ENCODE data around the gene AGAP1.

DNA sequence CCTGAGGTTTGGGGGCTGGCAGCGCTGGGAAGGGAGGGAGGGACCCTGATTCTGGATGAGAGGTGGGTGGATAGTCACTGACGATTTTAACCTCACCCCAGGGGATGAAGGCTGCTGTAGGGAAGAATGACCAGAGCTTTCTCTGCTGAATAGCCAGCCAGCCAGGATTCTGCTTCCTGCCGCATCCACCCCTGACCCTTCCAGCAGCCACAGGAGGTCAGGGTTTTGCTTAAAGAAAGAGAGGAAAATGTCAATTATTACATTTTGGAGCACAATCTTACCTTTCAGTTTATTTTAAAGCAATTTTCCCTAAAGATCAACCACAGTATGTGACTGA, 456.6 kb downstream of the AGAP1 start:
- TF ChIP-seq POLR2AphosphoS5 (IDR thresholded peaks at IDR 0.05; ENCODE audit: low read depth, low read length) (no peak), TAF1 (IDR thresholded peaks at IDR 0.05; ENCODE audit: borderline replicate concordance, insufficient read depth, low read length) (no peak)
- TF ChIP-seq, protein P1, sequence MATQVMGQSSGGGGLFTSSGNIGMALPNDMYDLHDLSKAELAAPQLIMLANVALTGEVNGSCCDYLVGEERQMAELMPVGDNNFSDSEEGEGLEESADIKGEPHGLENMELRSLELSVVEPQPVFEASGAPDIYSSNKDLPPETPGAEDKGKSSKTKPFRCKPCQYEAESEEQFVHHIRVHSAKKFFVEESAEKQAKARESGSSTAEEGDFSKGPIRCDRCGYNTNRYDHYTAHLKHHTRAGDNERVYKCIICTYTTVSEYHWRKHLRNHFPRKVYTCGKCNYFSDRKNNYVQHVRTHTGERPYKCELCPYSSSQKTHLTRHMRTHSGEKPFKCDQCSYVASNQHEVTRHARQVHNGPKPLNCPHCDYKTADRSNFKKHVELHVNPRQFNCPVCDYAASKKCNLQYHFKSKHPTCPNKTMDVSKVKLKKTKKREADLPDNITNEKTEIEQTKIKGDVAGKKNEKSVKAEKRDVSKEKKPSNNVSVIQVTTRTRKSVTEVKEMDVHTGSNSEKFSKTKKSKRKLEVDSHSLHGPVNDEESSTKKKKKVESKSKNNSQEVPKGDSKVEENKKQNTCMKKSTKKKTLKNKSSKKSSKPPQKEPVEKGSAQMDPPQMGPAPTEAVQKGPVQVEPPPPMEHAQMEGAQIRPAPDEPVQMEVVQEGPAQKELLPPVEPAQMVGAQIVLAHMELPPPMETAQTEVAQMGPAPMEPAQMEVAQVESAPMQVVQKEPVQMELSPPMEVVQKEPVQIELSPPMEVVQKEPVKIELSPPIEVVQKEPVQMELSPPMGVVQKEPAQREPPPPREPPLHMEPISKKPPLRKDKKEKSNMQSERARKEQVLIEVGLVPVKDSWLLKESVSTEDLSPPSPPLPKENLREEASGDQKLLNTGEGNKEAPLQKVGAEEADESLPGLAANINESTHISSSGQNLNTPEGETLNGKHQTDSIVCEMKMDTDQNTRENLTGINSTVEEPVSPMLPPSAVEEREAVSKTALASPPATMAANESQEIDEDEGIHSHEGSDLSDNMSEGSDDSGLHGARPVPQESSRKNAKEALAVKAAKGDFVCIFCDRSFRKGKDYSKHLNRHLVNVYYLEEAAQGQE (IDR thresholded peaks at IDR 0.05; ENCODE audit: insufficient read depth in 1 of 2, low read depth in 2 of 2, low read length in 2 of 2): no peak
